NCI-H748 (cell line): ENCODE results near the gene CTSC.
A peak's percentile ranks its signal among the peaks of the same experiment; 100 is the strongest.

ENCODE experiments used
- DNase-seq: peaks from one replicate; lab custom pipeline; 2025; ENCODE audit not compliant: unreplicated experiment; lab: John Stamatoyannopoulos, UW

The CTSC gene

DNA sequence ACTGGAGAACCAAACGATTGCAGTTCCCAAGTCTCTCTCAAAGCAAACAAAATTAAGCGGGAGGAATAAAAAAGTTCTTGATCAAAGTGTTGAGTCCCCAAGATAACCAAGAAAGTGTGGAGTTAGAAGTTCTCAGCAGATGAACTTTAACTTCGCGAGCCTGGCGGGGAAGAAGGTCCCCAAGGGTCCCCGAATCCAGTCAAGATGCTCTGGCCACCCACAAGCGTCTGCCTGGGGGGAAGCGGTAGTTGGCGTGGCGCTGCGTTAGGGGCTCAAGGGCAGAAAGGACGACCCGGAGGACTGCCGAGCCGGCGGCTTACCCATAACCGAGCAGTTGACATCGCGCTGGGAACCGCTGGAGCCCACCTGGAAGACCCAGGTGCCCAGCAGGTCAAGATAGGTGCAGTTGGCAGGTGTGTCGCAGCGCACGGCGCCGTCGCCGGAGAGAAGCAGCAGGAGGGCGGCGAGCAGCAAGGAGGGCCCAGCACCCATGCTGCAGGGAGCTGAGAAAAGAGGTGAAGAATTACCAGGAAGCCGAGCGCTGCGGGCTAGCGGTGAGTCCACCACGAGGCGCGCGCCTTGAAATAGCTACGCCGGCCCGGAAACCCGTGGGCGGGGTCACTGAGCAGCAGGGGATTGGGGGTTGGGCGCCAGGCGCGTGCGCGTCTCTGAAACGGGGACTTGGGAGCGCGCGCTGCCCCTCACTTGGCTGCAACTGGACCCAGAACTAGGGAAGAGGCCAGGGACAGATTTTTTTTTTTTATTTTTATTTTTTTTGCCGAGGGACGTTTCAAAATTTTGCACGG lies at the start of gene CTSC:
Gene CTSC, minus strand, starts transcription at position 556 of the 806 bp plus-strand sequence. Its CDS starts 64 bp downstream, at position 492.
- peak; percentile 64 for DNase-seq

DNA sequence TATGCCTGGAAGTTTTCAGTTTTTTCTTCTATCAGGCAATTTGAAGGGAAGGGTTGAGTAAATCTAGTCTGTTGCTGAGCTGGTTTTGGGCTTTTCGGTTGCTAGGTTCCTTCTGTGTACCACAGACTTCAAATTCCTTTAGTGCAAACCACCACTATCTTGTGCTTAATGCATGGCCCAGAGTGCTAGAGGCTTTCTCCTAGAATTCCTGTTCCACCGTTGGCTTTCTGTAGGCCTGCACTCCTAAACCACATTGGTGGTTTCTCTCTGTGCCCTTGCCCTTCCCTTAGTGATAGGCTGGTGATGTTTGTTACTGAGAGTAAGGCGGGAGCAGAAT lies 47.1 kb upstream of the CTSC start:
- DNase-seq, result no peak

DNA sequence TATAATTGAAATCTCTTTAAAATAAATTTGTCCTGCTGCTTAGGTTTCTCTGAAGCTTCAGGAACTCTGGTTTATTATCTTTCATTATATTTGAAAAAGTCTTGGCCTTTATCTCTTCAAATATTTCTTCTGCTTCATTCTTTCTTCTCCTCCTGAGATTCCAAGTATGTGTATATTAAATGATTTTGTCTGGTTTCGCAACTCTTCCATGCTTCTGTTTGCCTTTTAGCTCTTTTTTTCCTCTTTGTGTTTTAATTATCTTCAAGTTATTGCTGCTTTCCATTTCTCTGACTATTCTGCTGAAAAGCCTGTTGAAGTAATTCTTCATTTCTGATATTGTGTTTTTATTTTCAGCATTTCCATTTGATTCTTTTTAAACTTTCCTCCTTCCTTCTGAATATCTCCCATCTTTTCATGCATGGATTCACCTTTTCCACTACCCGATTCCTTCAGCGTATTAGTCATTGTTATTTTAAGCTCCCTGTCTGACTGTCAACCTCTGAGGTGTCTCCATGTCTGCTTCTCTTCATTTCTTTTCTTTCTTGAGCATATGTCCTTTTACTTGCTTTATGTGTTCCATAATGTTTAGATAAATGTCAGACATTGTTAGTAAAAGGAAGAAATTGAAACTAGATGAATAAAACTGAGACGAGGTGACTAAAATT lies 46.6 kb upstream of the CTSC start:
- no peak for DNase-seq

DNA sequence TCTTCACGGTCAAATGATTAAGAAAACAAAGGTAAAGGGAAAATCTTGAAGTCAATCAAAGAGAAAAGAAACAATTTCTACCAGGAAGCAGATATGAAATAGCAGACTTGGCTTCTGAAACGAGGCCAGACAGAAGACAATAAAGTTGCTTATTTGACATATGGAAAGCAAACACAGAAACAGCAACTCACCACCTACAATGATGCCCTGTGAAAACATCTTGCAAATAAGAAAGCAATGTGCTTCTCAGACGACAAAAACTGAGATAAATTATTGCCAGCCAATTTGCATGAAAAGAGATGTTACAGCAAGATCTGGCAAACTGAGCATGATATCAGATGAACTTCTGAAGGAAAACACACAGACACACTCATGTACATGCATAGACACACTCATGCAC lies 45.9 kb upstream of the CTSC start:
- no peak for DNase-seq

DNA sequence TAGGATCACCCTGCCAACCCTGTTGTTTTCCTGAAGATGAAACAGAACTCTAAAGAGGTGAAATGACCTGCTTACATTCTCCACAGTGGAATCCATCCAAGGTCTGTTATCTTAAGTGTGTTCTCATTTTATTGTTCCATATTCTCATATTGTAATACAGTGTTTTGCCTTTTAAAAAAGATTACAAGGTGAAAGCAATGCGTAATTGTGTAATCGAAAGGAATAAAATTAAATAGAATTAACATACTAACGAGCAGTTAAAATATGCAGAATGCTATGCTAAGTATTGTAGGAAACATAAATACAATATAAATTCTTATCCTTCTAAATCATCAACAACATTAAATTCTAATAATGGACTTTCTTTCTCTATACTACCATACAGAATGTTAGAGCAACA lies 41.6 kb upstream of the CTSC start:
- no peak for DNase-seq

DNA sequence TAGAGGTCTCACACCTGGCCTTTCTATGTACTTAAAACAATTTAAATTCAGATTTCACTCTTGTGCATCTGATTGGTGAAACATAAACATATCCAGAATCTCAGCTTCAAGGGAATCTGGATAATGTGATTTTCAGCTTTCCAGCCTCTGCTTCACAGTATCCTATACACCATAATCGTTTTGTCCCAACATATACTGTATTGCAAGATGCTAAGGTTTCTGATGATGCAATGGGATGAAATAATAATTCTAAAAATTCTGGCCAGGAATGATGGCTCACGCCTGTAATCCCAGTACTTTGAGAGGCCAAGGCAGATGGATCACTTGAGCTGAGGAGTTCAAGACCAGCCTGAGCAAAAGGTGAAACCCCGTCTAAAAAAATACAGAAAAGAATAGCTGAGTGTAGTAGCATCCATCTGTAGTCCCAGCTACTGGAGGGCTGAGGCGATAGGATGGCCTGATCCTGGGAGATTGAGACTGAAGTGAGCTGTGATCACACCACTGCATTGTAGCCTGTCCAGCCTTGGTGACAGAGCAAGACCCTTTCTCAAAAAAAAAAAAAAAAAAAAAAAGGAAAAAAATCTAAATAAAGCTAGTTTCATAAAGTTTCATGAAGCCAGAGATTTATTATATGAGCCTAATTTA lies 41.0 kb upstream of the CTSC start:
- no peak for DNase-seq

DNA sequence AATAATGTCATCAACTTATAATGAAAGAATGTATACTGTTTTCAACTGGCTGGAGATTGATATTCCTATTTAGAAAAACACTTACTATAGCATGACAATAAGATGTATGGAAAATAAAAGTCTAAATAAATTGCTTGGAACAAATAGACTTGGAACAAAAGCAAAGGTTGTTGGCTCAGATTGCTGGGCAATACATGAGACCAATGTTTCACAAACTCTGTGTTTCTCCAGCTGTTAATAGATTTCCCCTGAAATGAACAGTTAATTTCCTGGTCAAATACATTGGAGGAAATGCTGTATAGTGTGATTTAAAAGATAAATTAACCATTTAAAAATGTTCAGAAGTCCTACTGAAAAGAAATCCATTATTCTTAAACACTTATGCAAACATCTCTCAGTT lies 40.1 kb upstream of the CTSC start:
- no peak for DNase-seq

DNA sequence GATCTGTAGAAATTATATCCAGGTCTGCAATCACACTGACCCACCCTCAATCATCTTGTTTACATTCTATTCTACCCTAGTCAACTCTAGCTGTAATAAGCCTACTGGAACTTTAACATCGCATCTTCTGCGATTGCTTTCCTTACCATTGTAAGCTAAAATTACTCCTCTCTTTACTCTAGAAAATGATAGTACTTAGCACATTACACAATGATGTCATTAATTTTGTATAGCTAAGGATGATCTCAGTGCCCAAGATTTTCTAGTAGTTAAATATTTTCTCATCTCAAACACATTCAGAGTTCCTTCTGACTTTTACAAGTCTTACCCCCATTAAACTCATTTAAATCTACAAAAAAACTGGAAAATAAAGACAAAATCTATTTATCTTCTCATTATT lies 39.6 kb upstream of the CTSC start:
- DNase-seq, result no peak

DNA sequence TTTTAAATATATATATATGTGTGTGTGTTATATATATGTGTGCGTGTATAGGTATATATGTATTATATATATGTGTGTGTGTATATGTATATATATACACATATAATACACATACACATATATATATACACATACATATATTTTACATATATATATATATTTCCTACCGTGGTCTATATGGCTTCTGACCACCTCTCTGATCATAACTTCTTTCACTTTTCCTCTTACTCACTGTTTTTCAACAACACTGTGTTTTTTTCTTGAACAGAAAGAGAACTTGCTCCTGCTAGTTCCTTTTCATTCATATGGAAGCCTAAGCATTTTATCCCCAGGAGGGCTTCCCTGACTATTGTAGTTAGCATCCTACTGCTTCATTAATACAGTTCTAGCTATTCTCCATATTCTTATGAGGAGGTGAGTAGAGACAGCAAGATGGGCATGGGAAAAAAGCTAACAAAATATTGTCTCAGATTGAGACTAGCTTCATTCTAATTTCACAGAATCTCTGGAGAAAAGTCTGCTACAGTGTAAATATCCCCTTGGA lies 38.5 kb upstream of the CTSC start:
- no peak for DNase-seq

DNA sequence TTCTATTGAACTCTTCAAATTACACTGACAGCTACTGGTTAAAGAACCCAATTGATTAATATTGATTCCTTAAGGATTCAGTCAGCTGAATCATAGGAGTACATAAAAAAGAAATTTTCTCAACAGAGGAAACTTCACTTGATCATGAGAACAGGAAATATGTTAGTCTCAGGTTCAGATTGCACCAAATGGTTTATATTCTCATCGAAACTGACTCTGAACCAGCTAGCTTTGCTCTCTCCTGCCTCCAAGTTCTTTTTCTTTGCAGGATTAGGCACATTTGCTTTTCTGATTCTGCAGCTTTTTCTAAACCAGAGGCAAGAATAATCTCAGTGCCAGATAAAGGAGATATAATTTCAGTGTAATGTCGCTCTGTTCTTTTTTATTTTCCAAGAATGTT lies 33.2 kb upstream of the CTSC start:
- DNase-seq, result no peak

DNA sequence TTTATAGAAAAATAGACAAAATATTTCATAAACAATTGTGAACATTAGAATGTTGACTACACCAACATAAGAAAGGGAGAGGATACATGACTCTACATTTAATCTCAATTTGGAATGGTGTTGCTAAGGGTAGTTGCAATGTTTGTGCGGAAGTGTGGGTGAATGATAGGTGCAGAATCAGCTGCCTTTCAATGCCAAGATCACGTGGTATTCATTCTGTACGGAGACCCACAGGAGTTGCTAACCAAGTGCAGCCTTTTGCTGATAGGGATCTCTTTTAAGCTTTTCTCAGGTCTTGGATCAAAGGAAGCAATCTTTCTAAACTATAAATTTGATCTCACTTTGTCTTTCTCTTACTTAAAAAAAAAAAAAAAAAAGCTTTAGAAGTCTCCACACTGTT lies 29.8 kb upstream of the CTSC start:
- no peak for DNase-seq

DNA sequence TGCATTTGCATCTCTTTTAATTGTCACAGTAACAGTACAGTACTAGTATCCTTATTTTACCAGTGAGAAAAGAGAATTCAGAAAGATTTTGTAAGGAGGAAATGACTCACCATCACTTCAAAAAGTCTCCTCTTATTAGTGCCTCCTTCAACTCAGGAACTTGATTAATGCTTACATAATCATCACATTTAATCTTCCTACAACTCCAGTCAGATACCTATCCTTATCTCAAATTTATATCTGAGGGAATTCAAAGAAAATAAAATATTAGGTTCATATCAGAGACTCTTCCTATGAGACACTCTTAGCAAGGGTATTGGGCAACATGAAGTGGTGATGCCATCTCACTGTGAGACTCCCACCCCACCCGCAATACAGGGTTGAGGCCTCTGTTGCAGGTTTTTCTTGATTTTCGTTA lies 26.1 kb upstream of the CTSC start:
- DNase-seq, result no peak

DNA sequence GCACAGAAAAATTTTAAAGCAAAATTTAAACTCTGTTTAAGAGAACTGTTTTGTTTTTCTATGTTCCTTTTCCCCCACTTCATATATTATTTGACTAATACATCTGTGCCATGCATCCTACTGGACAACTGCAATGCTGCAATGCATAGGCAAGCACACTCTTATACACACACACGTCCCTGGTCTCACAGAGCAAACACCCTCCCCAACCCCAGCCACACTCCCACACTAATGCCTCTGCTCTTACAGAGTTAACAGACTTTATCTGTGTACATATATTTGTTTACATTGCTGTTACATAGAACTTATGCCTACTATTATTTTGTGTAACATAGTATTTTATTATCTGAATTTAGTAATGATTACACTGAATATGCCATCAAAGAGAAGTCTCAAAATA lies 25.5 kb upstream of the CTSC start:
- no peak for DNase-seq

DNA sequence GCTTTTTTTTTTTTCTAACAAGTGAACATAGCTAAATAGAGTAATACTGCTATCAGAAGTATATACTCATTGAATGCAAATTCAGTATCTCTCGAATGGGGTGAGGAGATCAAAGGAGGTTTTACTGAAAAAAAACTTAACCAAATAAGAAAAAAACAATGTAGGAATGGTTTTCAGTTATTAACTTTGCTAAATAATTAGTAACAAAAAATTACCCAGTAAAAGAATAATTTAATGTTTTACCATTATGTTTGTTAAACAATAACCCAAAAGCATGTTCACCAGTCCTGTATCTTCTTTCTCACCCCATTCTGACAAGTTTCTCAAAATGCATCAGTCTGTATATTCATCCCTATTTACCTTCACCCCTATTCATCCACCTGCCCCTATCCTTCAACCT lies 22.6 kb upstream of the CTSC start:
- no peak for DNase-seq

DNA sequence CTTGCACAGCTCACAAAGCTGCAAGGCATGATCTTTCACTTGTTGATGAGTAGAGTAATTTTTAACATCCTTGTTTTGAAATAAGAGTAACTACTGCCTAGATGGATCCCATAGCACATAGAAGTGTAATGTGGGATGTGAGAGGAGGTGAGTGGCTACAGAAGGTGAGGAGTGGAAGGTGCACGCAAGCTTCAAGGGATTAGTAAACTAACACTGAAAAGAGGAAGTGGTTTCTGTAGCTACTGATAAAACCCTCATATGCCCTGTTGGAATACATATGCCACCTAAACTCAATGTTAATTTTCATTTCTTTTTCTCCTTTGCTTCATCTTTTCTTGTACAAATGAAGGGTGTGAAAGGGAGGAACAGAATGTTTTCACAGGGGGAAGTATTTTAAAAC lies 22.0 kb upstream of the CTSC start:
- DNase-seq, result no peak

DNA sequence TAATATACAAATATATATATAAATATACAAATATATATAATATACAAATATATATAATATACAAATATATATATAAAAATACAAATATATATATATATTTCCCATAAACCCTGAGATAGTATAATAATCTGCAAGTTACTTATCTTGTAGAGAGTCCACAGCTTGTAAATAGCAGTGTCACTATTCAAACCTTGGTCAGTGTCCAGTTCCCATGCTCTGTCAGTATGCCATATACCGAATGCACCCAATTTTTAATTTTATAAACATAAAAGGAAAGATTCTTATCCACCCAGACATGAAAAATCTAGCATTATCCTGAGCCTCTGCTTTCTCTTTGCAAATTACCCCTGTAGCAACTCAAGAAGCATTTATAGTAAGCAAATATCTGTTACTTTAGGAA lies 21.6 kb upstream of the CTSC start:
- DNase-seq, result no peak

DNA sequence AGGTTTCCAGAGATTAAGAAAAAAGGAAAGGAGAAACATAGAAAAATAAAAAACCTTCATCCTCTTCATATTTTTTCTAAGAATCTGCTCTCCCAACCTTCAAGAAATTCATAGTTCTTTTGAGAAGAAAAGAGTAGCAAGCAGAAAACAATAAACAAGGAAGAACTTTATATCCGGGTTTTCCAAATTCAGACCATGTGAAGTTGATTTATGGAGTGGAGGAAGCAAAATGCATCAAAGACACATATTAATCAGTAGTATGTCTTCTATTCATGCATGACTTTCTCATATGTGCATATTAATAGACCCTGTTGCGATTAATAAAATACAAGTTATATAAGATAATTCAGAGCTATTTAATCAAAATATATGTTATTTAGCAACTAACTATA lies 20.5 kb upstream of the CTSC start:
- no peak for DNase-seq

DNA sequence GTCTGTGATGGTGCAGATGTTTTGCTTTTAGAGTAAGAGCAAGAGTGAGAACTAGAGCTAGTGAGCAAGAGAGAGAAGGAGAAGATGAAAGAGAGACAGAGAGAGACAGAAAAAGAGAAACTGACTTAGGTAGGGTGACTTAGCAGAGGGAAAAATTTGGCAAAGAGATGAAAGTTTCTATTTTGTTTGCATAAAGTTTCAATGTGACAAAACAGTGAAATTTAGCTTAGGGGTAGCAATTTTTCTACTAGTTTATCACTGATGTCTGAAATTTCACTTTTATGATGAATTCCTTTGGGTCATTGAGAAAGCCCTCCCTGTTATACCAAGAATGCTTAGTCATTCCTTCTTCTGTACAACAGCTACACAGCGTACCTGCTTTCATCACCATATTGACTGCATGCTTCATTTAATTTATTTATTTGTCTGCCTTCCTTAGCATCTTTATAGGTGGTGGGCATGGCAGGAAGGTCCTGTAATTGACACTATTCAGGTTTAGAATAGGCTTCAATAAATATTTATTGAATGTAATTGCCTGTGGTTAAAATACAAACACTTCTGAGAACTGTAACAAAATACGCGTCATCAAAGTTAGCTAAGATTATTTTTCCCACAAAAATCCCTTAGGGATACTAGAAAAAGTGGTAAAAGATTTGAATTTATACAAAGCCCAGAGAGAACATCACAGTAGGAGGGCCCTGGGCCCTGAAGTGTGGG lies 19.9 kb upstream of the CTSC start:
- no peak for DNase-seq

DNA sequence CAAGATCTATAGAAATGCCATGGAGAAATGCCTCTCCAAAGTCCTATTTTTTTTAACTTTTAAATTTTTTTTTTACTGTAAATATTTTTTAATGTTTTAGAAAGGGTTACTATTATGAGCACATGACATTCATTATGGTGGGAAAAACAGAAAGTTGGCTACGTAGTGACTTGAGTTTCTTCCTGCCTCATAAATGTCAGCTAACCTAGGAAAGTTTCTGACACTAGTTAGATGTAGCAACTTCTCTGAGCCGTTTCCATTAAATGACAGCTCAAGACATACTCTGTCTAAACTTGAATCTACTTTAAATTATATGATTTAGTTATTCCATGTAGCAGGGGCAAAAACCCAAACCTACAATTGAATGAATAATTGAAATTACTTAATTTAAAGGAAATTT lies 18.4 kb upstream of the CTSC start:
- DNase-seq, result no peak

DNA sequence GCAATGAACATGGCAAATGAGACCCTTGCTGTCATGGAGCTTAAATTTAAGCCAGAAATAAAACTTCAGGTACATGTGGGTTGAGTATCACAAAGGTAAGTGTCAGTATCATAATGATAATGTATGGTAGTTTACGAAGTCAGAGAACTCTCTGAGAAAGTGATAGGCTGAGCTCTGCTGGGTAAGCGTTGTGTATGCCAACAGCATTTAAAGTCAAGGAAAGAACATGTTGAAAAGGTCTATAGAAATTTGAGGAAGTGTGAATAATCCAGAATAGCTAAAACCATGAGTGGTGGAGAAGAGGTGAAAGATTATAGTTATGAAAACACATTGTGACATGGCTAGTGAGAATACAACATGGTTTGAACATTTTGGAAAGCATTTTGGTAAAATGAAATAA lies 17.4 kb upstream of the CTSC start:
- no peak for DNase-seq

DNA sequence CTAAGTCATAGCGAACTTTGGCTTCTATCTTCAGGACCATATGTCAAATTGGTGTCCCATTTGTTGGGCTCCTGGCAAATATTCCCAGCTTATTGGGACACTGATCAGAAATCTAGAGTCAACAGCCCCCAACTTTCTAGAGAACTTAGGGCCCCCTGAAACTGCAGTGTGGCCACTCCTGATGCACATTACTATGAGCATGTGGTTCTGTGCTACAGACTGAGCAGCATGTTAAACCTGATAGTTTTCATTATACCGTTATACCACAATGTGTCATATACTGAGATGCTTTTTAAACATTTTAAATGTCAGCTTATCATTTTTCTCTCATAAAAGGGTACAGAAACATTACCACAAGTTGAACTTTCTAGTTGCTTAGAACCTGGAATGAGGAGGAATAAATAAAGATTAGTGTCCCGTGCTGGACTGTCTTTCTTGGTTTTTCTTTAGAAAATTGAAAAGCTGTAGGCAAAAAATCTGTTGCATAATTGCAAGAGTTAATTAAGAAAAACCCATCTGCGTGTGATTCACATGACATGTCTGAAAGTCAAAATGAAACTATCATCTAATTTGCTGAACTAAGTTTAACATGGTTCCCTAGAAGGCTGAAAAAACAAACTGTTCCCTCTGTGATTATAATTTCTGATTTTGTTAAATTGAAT lies 16.4 kb upstream of the CTSC start:
- no peak for DNase-seq
